HuH-7.5 (cell line): ENCODE data around the gene THOC2.
"Not testable (repeated sequence)": the region's sequence is repeated elsewhere in the genome, so short reads cannot be mapped to it uniquely, and the experiment has no call there.

Experiments
- DNase-seq: peaks from one replicate; pipeline ENCODE4 v3.0.0; 2011; ENCODE audit warnings: low spot score

Gene THOC2

GRCh38 chrX:123732670-123733363, at the start of gene THOC2:
Gene THOC2 (minus strand): TSS chrX:123733052. CDS start chrX:123733022, 30 bp downstream.
- DNase-seq, result peak; percentile 64

- not testable (repeated sequence) for DNase-seq
Measured at GRCh38 chrX:123781786-123782185, 48.9 kb upstream of the THOC2 start.

- DNase-seq, result no peak
Measured at GRCh38 chrX:123779908-123780396, 47.1 kb upstream of the THOC2 start.

GRCh38 chrX:123773258-123773988, 40.6 kb upstream of the THOC2 start:
- DNase-seq, result no peak

- no peak for DNase-seq
Measured at GRCh38 chrX:123771449-123772064, 38.7 kb upstream of the THOC2 start.

GRCh38 chrX:123764967-123765871, 32.4 kb upstream of the THOC2 start:
- peak; percentile 45 for DNase-seq

GRCh38 chrX:123759849-123760248, 27.0 kb upstream of the THOC2 start:
- DNase-seq, result not testable (repeated sequence)

- not testable (repeated sequence) for DNase-seq
Measured at GRCh38 chrX:123757794-123758193, 24.9 kb upstream of the THOC2 start.

GRCh38 chrX:123756320-123756719, 23.5 kb upstream of the THOC2 start:
- DNase-seq, result no peak

GRCh38 chrX:123755107-123755506, 22.3 kb upstream of the THOC2 start:
- no peak for DNase-seq

GRCh38 chrX:123753656-123754350, 21.0 kb upstream of the THOC2 start:
- no peak for DNase-seq

GRCh38 chrX:123749643-123750042, 16.8 kb upstream of the THOC2 start:
- DNase-seq, result no peak

GRCh38 chrX:123745511-123745910, 12.7 kb upstream of the THOC2 start:
- no peak for DNase-seq

- DNase-seq, result no peak
Measured at GRCh38 chrX:123743312-123743711, 10.5 kb upstream of the THOC2 start.

- DNase-seq, result no peak
Measured at GRCh38 chrX:123742440-123742839, 9.6 kb upstream of the THOC2 start.

- no peak for DNase-seq
Measured at GRCh38 chrX:123740536-123740935, 7.7 kb upstream of the THOC2 start.

- no peak for DNase-seq
Measured at GRCh38 chrX:123740006-123740405, 7.2 kb upstream of the THOC2 start.

- no peak for DNase-seq
Measured at GRCh38 chrX:123739474-123739873, 6.6 kb upstream of the THOC2 start.

- DNase-seq, result no peak
Measured at GRCh38 chrX:123738378-123738940, 5.6 kb upstream of the THOC2 start.

- DNase-seq, result no peak
Measured at GRCh38 chrX:123736333-123736921, 3.6 kb upstream of the THOC2 start.
